ENCODE measurements around the gene ZNF333. TPM values are rescaled to one million over a fixed set of nuclear protein-coding genes. Genes with fewer than 3 reads are reported as not detected.

ZNF333 gene
- total RNA-seq, 1 donor from 2014 or later, result 17.5 TPM

DNA sequence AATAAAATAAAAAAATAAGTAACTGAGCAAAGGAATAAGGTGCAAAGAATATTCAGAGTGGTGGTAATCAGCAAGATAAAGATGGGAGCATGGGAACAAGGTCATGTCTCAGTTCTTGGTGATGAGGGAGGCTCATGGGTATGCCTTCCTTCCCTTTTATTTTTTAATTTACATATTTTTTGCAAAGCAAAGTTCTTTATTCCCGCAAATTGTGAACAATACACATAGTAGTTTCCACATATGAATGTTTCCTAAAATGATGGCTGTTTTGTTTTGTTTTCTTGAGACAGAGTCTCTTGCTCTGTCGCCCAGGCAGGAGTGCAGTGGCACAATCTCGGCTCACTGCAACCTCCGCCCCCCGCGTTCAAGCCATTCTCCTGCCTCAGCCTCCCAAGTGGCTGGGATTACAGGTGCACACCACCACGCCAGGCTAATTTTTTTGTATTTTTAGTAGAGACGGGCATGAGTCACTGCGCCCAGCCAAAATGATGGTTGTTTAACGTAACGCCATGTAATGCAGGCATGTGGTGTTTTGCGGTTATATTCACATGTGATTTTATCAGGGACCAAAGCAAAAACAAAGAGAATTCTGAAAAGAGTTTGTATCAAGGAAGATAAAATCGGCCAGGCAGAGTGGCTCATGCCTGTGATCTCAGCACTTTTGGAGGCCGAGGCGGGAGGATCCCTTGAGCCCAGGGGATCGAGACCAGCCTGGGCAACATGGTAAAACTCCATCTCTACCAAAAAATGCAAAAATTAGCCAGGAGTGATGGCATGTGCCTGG lies 93.0 kb downstream of the ZNF333 start:
- Mint-ChIP-seq H3K27ac (ENCODE audit: unreplicated experiment) (no peak overlapping the region), H3K36me3 (ENCODE audit: low read depth, unreplicated experiment) (no peaks in the 10 kb centered on the region), H3K27me3 (ENCODE audit: unreplicated experiment) (peaks cover 2% of the 10 kb centered on the region), H3K9me3 (ENCODE audit: unreplicated experiment) (no peaks in the 10 kb centered on the region), H3K4me1 (ENCODE audit: unreplicated experiment) (peaks cover 10% of the 10 kb centered on the region), H3K4me3 (ENCODE audit: unreplicated experiment) (no peak overlapping the region)
- TF ChIP-seq, protein P1, sequence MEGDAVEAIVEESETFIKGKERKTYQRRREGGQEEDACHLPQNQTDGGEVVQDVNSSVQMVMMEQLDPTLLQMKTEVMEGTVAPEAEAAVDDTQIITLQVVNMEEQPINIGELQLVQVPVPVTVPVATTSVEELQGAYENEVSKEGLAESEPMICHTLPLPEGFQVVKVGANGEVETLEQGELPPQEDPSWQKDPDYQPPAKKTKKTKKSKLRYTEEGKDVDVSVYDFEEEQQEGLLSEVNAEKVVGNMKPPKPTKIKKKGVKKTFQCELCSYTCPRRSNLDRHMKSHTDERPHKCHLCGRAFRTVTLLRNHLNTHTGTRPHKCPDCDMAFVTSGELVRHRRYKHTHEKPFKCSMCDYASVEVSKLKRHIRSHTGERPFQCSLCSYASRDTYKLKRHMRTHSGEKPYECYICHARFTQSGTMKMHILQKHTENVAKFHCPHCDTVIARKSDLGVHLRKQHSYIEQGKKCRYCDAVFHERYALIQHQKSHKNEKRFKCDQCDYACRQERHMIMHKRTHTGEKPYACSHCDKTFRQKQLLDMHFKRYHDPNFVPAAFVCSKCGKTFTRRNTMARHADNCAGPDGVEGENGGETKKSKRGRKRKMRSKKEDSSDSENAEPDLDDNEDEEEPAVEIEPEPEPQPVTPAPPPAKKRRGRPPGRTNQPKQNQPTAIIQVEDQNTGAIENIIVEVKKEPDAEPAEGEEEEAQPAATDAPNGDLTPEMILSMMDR (IDR thresholded peaks at IDR 0.05; ENCODE audit: unreplicated experiment), result no peak
- DNase-seq (ENCODE audit: low spot score), result no peak

Other genes starting within 250 kb of the ZNF333 start
- gene PTGER1, start 214.7 kb upstream of the ZNF333 start, total RNA-seq (ENCODE audit: unreplicated experiment), result 0.31 TPM
- gene GIPC1, start 193.9 kb upstream of the ZNF333 start, total RNA-seq (ENCODE audit: unreplicated experiment), result 106 TPM
- gene DNAJB1, start 171.7 kb upstream of the ZNF333 start, total RNA-seq (ENCODE audit: unreplicated experiment), result 45.7 TPM
- gene TECR, start 160.5 kb upstream of the ZNF333 start, total RNA-seq (ENCODE audit: unreplicated experiment), result 116 TPM
- gene NDUFB7, start 118.0 kb upstream of the ZNF333 start, total RNA-seq (ENCODE audit: unreplicated experiment), result 122 TPM
- not detected for gene CLEC17A, start 107.0 kb upstream of the ZNF333 start, total RNA-seq (ENCODE audit: unreplicated experiment)
- not detected for gene ADGRE3, start 15.2 kb upstream of the ZNF333 start, total RNA-seq (ENCODE audit: unreplicated experiment)
- 1.2 TPM for gene ADGRE2, start 88.5 kb downstream of the ZNF333 start, total RNA-seq (ENCODE audit: unreplicated experiment)
- gene OR7A5, start 145.1 kb downstream of the ZNF333 start, total RNA-seq (ENCODE audit: unreplicated experiment), result not detected
- not detected for gene OR7C1, start 145.1 kb downstream of the ZNF333 start, total RNA-seq (ENCODE audit: unreplicated experiment)
- not detected for gene OR7A10, start 158.9 kb downstream of the ZNF333 start, total RNA-seq (ENCODE audit: unreplicated experiment)
- not detected for gene OR7A17, start 196.1 kb downstream of the ZNF333 start, total RNA-seq (ENCODE audit: unreplicated experiment)